GM20431 (cell line): ENCODE results near the gene GALR2.
"Not testable (repeated sequence)": the region's sequence is repeated elsewhere in the genome, so short reads cannot be mapped to it uniquely, and the experiment has no call there.

Source experiments
- in situ Hi-C: fragments of 300-500 bp; cut with MseI, MboI; formaldehyde crosslinking; loops from one replicate; pipeline ENCODE4 v1.15.0; 2020; ENCODE audit warnings: low sequenced_read_pairs; ENCODE audit not compliant: unreplicated experiment

GALR2 gene, protein sequence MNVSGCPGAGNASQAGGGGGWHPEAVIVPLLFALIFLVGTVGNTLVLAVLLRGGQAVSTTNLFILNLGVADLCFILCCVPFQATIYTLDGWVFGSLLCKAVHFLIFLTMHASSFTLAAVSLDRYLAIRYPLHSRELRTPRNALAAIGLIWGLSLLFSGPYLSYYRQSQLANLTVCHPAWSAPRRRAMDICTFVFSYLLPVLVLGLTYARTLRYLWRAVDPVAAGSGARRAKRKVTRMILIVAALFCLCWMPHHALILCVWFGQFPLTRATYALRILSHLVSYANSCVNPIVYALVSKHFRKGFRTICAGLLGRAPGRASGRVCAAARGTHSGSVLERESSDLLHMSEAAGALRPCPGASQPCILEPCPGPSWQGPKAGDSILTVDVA

GRCh38 chr17:76074390-76075363, at the start of gene GALR2:
Gene GALR2, plus strand, starts transcription at chr17:76074781. Its CDS starts 103 bp downstream, at chr17:76074884.
- in situ Hi-C loops = no loop called here

- in situ Hi-C loops = no loop called here
Measured at GRCh38 chr17:76025294-76025693, 49.3 kb upstream of the GALR2 start.

- in situ Hi-C loops = no loop called here
Measured at GRCh38 chr17:76026714-76027158, 47.8 kb upstream of the GALR2 start.

GRCh38 chr17:76027159-76027839, 47.3 kb upstream of the GALR2 start, which contains the start of gene EVPL:
Gene EVPL, minus strand, starts transcription at chr17:76027306. Its CDS starts 108 bp downstream, at chr17:76027198.
- in situ Hi-C loops = no loop called here

DNA sequence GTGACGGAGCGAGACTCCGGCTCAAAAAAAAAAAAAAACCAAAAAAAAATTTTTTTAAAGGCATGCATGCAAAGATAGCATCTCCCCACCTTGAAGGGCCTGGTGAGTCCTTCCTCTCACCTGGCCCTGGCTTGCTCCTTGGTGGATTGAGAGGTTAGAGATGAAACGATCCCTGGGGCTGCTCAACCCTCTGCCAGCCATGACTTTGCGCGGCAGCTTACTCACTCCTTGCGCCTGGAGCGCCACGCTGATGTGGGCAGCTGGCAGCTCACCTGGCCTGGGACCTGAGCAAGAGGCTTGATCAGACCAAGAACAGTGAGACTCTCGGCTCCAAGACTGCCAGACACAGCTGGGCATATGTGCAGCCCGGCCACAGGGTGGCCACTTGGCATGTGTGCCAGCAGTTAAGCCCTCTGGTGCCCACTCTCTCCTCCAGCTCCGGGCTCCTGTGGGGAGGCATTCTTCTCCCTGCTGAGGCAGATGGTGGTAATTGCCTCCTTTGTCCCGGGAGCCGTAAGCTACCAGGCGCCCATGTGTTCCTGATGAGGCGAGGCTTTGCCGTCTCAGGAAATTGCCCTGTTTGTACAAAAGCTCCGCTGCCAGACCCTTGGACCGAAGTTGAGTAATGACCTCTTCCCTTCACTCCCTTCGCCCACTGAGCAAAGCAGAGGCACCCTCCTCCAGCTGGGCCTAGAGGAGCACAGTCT, 42.4 kb upstream of the GALR2 start:
- in situ Hi-C loops = no loop called here

- in situ Hi-C loops = no loop called here
Measured at GRCh38 chr17:76032780-76033108, 41.8 kb upstream of the GALR2 start.

- in situ Hi-C loops = no loop called here
Measured at GRCh38 chr17:76033139-76033538, 41.4 kb upstream of the GALR2 start.

GRCh38 chr17:76034428-76035350, 39.9 kb upstream of the GALR2 start:
- in situ Hi-C loops = no loop called here

DNA sequence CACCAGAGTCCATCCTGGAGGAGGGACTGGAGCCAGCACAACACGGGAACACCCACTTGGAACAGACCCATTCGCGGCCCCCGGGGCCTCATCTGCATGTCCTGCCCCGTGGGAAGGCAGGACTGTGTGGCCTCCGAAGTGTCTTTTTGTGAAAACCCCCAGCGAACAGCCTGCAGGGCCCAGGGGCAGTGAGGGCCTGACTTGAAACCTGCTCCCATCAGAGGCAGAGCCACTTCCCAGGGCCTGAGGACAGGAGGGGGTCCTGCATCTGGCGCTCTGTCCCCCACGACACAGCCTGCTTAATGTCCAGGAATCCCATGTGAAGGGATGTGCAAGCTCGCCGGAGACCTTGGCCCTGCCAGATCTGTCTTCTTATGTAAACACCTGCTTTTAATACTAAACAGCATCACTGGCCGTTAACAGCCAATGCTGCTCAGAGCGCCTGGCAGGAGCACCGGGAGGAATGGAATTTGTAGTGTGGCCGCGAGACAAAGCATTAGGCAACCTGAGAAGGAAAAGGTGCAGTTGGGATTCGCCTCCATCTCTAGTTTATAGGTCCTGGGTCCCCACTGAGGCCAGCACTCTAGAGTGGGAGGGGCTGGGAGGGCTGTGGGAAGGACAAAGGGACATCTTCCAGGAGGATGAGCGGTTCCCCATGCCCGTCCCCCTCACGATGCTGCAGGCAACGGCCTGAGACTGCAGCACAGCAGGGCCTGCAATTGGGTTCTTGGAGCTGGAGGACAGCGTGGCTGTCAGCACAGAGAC, 37.9 kb upstream of the GALR2 start:
- in situ Hi-C loops = no loop called here

DNA sequence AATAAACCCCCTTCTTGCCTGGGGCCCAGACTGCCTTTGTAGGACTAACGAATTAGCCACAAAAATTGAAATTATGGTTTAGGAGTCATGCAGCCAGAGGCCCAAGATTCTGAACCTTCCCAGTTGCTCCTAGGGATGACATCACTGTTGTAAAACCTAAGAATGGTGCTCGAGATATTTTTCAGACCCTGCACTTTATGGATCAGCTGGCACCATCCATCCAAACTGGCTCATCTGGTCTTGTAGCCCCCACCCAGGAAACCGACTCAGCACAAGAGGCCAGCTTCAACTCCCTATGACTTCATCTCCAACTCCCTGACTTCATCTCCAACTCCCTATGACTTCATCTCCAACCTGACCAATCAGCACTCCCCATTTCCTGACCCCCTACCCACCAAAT, 36.5 kb upstream of the GALR2 start:
- in situ Hi-C loops = no loop called here

GRCh38 chr17:76039121-76039520, 35.5 kb upstream of the GALR2 start:
- in situ Hi-C loops = no loop called here

- in situ Hi-C loops = no loop called here
Measured at GRCh38 chr17:76040376-76040775, 34.2 kb upstream of the GALR2 start.

DNA sequence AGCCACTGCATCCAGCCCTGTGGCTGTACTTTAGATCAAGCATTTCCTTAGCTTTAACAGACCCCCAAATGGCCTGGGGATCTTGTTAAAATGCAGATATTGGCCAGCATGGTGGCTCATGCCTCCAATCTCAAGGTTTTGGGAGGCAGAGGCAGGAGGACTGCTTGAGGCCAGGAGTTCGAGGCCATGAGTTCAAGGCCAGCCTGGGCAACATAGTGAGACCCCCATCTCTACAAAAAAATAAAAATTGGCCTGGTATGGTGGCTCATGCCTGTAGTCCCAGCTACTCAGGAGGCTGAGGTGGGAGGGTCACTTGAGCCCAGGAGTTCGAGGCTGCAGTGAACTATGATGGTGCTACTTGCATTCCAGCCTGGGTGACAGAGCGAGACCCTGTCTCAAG, 31.7 kb upstream of the GALR2 start:
- in situ Hi-C loops = not testable (repeated sequence)

- in situ Hi-C loops = not testable (repeated sequence)
Measured at GRCh38 chr17:76044475-76045007, 30.0 kb upstream of the GALR2 start.

GRCh38 chr17:76046064-76046463, 28.5 kb upstream of the GALR2 start:
- in situ Hi-C loops = no loop called here

- in situ Hi-C loops = no loop called here
Measured at GRCh38 chr17:76048025-76048605, 26.5 kb upstream of the GALR2 start.

- in situ Hi-C loops = no loop called here
Measured at GRCh38 chr17:76048711-76049110, 25.9 kb upstream of the GALR2 start.
